ENCODE measurements around the gene CENPB.
"Not testable (repeated sequence)": the region's sequence is repeated elsewhere in the genome, so short reads cannot be mapped to it uniquely, and the experiment has no call there.

CENPB gene, protein sequence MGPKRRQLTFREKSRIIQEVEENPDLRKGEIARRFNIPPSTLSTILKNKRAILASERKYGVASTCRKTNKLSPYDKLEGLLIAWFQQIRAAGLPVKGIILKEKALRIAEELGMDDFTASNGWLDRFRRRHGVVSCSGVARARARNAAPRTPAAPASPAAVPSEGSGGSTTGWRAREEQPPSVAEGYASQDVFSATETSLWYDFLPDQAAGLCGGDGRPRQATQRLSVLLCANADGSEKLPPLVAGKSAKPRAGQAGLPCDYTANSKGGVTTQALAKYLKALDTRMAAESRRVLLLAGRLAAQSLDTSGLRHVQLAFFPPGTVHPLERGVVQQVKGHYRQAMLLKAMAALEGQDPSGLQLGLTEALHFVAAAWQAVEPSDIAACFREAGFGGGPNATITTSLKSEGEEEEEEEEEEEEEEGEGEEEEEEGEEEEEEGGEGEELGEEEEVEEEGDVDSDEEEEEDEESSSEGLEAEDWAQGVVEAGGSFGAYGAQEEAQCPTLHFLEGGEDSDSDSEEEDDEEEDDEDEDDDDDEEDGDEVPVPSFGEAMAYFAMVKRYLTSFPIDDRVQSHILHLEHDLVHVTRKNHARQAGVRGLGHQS

DNA sequence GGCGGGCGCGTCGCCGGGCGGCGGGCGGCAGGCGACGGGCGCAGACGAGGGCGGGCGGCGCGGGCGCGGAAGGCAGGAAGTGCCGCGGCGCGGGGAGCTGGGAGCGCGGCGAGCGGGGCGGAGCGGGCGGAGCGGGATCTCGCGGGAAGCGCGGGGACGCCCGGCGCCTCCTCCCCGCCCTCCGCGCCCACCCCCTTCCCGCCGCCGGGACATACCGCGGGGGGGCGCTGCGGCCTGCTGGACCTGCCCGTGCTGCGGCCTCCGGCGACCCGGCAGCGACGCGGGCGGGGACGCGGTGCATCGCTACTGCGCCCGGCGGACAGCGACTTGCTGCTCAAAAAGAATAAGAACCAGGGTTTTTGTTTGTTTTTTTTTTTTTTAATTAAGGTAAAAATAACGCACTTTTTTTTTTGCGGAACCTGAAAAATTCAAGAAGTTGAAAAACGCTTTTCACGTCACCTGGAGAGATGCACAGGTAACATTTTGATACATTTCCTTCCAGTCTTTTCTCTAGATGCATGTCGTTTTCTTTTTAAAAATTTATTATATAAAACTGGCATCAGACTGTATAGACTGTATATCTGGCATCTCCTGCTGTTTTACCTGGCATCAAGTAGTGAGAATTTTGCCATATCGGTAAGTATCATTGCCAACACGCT, at the start of gene CENPB:
CENPB (minus strand) TSS at position 76 of the 659 bp plus-strand sequence. CDS start 257 bp downstream, outside the sequence.
- peak; percentile 97 for DNase-seq

DNA sequence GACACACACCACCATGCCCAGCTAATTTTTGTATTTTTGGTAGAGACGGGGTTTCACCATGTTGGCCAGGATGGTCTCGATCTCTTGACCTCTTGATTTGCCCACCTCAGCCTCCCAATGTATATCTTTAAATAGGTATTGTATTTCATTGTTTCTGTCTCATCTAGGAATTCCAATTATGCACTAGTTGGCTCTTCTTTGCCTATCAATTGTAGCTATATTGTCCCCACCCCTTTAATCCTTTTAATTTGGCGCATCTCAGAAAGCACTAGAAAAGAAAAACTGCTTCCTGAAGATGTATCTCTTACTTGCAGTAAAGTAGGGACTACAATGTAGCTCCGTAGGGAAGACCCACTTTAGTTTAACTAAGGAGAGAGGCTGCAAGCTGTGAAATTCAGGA, 49.6 kb upstream of the CENPB start:
- no peak for DNase-seq

DNA sequence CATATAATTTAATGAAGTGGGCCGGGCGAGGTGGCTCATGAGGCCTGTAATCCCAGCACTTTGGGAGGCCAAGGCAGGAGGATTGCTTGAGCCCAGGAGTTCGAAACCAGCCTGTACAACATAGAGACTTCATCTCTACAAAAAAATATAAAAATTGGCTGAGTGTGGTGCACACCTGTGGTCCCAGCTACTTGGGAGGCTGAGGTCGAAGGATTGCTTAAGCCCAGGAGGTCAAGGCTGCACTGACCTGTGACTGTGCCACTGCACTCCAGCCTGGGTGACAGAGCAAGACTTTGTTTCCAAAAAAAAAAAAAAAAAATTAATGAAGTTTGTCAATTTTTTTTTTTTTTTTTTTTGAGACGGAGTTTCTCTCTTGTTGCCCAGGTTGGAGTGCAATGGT, 43.4 kb upstream of the CENPB start:
- not testable (repeated sequence) for DNase-seq

DNA sequence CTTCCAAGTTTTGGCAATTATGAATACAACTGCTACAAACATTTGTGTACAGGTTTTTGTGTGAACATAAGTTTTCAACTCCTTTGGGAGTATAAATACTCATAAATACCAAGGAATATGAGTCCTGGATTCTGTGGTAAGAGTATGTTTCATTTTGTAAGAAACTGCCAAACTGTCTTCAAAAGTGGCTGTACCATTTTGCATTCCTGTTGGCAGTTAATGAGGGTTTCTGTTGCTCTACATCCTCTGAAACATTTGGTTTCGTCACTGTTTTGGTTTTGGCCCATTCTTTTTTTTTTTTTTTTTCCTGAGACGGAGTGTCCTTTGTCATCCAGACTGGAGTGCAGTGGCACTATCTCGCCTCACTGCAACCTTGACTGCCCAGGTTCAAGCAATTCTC, 42.3 kb upstream of the CENPB start:
- no peak for DNase-seq

DNA sequence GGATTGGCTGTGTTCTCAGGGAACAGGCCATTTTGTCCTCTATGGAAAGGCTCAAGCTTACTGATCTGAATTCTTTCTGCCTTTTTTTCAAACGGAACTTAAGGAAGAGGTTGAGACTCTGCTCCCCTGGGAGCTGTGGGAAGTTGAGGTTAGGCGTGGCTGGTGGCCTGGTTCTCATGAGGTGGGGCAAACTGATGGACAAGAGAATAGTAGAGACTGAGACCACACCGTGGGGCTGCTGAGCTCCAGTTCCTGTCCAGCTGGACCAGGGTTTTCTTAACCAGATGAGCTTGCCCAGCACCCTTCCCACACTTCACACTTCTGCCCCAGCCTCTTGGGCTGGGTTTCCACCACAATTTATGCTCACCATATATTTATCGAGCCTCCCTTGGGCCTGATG, 39.9 kb upstream of the CENPB start:
- no peak for DNase-seq

DNA sequence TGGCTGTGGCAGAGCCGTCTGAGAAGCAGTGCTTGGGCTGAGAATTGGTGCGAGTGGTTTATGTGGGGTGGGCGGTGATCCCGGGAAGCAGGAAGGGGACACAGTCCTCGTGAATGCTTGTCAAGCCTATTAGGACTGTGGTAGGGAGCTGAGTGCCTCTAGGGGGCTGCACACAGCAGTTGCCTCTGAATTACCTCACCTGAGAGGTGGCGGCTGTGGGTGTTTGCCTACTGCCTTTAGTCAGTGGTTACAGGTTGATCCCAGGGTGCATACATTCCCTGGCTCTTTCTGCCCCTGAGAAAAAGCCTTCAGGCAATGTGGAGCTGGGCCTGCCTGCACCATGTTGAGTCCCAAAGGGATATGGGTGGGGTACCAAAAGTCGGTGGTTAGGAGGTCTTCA, 39.0 kb upstream of the CENPB start:
- DNase-seq, result no peak

DNA sequence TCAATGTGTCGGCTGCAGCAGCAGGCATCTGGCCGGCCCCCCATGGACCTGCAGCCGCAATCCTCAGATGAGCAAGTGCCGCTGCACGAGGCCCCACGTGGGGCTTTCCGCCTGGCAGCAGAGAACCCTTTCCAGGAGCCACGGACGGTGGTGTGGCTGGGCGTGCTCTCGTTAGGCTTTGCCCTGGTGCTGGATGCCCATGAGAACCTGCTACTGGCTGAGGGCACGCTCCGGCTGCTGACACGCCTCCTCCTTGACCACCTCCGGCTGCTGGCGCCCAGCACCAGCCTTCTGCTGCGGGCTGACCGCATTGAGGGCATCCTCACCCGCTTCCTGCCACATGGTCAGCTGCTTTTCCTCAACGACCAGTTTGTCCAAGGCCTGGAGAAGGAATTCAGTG, 37.3 kb upstream of the CENPB start:
- DNase-seq, result no peak

DNA sequence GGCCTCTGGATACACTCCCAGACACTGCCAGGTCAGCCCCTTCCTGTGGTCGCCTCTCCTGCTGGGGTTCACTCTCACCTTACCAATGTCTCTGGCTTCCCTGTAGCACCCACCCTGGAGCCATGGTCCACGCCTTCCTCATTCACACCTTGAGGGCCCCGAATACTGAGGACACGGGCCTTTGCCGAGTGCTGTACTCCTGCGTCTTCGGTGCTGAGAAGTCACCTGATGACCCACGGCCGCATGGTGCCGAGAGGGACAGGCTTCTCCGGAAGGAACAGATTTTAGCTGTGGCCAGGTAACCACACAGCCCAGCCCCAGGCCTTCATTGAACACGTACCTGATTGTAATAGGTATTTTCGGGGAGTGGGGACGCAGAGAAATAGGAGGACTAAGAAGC, 35.5 kb upstream of the CENPB start:
- DNase-seq, result no peak

DNA sequence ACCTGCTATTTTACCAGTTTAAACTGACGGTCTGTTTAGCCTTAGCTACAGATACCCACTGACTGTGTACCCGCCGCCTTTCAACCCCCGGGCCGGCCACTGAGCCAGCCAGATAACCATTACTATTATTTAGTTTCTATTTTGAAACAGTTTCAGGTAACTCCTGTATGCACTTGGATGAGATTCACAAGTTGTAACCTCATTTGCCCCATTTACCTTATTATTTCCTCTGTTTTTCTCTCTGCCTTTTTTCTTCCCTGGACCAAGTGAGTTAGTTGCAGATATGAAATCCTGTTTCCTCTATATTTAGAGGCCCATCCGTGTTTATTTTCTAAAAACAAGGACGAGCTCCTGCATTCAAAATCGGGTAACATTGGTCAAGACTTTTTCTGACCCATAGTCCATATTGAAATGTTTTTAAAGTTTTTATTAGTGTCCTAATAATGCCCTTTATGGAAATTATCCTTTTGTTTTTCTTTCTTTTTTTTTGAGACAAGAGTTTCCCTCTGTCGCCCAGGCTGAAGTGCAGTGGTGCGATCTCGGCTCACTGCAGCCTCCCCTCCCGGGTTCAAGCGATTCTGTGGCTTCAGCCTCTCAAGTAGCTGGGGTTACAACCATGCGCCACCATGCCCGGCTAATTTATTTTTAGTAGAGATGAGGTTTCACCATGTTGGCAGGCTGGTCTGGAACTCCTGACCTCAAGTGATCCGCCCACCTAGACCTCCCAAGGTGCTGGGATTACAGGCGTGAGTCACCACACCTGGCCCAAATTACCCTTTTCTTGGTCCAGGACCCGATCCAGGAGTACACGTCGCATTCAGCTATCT, 34.6 kb upstream of the CENPB start:
- no peak for DNase-seq

DNA sequence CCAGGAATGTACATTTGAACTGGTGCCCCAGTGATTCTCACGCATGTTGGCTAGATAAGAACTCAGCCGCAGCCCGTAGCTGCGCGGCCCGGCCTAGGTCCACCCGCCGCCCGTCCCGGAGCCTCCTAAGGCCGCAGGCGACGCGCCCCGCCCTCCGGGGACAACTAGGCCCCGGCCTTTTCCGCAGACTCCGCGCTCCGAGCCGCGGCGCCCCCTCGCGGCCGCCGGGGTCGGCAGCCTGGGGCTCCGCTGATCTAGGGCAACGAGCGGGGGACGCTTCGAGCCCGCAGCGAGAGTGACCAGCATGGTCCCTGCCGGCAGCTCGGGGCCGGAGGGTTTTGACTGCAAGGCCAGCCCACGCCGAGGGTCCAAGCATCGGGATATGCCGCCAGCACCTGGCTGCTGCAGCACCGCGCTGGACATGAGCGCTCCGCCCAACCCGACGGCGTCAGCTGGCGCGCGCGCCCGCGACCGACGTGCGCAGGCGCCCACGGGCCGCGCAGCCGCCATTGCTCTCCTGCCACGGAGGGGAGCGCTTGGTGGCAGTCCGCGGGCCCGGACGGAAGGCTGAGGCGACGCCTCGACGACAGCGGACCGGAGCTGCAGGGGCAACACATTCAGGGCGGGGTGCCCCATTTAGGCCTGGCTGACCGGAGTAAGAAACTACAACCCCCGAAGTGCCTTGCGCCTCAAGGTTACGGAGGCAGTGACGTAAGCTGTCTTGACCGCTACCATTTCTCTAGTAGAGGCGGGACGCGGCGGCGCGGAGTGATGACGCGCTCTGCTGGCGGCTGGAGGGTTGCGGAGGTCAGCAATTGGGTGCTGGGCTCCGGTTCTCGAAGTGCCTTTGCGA, 33.7 kb upstream of the CENPB start, which contains the start of gene AP5S1:
AP5S1 (plus strand) TSS at position 500 of the 853 bp plus-strand sequence. CDS start 1,571 bp downstream, outside the sequence.
- peak; percentile 98 for DNase-seq

DNA sequence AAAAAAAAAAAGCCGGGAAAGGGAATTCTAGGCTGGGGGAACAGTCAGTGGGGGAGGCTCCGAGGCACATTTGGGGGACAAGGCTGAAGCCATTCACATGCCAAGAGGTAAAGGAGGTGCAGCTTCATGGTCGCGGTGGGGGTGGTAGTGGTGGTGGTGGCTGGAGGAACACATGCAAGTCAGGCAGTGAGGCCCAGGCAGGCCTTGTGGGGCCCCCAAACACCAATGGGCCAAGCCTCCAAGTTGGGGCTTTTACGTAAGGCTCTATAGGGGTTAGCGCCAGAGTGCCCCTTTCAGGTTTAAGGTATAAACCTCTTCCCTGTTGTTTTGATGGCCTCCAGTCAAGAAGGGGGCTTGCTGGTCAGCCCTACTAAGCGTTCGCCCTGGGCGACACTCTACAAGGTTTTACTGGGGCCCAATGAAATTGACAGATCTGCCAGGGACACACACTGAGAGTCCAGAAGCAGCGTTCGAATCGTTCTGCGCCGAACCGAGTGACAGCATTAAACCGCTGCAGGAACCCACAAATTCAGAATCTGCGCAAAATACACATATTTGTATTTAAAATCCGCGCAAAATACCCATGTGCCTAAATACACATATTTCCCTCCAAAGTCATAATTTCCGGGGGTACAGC, 33.0 kb upstream of the CENPB start:
- DNase-seq, result no peak

DNA sequence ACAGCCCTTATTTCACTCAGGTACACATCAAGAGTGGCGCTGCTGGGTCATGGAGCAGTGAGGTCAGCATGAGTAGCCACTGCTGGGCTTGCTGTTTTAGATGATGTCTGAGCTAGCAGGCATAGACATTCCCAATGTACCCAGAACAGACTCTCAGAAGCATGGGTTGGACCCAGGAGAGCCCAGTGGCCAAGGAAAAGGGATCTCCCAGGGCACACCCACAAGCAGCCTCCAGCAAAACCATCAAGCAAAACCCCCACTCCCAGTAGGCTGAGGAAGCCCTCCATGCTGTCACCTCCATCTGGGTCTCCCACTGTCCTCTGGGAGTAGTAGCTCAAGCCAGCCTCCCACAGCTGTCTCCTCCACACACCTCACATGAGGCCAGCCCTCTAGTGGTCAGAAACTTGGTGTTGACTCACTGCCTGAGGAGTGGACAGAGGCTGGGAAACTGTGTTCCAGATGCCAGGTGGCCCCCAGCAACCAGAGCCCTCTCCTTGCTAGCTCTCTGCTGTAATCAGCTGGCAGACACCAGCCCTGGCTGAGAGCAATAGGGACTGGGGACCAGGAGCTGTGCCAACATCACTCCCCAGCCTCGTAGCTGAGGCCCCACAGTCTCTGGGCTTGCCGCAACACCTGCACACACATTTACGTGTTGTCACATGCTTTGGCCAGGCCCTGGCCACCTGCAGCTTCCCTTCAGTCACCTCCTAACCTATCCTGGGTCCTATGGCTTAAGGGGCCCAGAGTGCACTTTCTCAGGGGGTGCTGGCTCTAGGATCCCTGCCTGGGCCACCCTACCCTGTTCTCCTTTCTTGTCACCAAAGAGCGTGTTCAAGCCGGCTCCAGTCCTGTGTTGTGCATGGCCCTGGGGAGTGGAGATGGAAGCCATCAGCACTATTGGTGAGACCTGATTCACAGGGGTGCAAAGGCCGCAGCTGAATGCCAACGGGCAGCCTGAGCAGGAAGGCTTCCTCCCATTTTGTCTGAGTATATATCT, 31.9 kb upstream of the CENPB start:
- DNase-seq, result no peak

DNA sequence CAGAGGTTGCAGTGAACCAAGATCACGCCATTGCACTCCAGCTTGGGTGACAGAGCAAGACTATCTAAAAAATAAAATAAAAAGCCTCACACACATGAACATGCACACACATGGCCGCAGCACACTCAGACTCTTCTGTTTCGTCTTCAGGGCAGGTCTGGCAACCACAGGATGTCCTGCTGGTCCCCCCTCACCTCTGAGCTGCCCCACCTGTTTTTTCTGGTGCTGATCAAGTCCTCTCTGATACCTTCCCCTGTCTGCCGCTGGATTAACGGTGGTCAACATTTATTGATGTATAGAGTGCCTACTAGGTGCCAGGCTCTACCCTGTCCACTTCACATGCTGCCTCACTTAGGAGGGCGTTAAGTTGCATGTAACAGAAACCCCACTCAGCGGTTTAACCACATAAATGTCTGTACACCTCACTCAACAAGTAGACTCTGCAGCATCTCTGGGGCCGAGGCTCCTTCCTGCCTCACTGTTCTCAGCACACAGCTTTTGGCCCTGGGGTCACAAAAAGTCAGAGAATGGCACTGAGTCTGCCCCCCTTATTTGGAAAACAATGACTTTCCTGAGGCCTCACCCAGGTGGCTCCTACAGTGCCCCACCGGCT, 29.3 kb upstream of the CENPB start:
- peak; percentile 70 for DNase-seq

DNA sequence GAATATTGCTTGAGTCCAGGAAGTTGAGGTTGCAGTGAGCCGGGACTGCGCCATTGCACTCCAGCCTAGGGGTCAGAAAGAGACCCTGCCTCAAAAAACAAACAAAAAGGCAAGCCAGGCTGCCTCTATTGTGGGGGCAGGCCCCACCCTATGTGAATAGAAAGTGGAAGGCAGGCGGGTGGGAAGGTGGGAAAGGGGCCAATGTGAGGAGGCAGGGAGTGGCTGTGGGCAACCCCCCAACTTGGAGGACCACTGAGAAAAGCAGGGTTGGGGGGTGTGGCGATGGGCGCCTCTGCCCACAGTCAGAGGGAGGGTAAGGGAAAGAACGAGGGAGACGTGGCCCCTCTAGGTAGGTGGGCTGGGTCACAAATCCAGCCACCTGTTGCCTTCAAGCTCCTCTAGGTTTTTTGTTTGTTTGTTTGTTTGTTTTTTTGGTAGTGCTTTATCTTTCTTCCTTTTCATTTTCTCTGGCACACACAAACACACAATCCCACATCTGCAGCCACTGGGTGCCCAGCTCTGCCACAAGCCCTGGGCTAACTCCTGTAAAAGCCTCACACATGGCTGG, 28.5 kb upstream of the CENPB start:
- DNase-seq, result no peak

DNA sequence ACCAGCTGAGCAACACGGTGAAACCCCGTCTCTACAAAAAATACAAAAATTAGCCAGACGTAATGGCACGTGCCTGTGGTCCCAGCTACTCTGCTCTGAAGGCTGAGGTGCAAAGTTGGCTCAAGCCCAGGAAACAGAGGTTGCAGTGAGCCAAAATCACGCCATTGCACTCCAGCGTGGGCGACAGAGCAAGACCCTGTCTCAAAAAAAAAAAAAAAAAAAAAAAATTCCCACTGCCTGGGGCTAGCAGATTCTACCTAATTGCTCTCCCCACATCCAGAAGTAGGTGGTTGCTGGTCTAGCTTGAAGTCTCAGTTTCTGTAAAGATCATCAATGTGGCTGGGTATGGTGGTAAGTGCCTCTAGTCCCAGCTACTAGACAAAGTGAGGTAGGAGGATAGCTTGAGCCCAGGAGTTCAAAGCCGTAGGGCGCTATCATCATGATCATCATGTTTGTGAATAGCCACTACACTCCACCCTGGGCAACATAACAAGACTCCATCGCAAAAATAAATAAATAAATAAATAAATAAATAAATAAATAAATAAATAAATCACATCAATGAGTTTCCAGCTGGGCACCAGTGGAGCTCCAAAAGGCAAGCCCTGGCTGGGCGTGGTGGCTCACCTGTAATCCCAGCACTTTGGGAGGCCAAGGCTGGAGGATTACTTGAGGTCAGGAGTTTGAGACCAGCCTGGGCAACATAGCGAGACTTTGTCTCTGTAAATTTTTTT, 27.5 kb upstream of the CENPB start:
- no peak for DNase-seq

DNA sequence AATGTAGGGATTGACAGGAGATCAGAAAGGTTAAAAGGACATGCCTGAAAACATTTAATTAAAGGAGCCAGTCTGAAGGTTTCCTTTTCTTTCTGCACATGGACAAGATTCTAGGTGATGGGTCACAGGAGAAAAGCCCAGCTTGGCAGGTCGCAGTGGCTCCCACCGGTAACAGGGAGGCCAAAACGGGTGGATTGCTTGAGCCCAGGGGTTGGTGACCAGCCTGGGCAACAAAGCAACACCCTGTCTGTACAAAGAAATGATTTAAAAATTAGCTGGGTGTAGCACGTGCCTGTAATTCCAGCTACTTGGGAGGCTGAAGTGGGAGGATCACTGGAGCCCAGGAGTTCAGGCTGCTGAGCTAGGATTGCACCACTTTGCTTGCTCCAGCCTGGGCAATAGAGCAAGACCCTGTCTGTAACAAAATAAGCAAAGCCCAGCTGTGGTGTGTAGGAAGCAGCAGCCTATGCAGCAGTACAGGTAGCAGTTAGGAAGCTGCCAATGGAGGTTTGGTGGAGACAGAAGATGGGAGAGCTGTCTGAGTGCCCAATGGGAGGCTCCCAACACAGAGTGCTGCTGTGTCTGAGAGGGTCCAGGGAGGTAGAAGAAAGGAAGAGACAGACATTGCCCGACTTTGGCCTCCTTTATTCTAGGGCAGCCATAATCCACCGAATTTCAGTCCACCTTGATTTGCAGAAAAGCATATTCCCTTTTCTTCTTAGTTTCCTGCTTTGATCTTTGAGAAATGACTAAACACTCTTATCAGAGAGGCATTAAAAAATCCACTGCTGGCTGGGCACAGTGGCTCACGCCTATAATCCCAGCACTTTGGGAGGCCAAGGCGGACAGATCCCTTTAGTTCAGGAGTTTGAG, 26.7 kb upstream of the CENPB start:
- no peak for DNase-seq

DNA sequence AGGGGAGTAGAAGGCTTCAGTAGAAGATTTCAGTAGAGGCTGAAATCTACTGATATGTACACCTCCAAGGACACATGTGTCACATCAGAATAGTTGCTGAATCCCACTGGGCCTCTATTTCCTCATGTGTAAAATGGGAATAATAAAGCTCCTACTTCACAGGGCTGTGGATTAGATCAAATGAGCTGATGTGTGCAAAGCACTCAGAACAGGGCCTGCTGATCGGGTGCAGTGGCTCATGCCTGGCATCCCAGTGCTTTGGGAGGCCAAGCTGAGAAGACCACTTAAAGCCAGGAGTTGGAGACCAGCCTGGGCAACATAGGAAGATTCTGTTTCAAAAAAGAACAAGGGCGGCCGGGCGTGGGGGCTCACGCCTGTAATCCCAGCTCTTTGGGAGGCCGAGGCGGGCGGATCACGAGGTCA, 25.7 kb upstream of the CENPB start:
- no peak for DNase-seq
